Stimulated activated CD4-positive, alpha-beta T cell treated with anti-CD3 and anti-CD28 coated beads, Interleukin-2, amount 100 ng/mL, for 48 hours (primary cell): ENCODE data around the gene FUT1.
"Not testable (repeated sequence)": the region's sequence is repeated elsewhere in the genome, so short reads cannot be mapped to it uniquely, and the experiment has no call there.

ENCODE experiments used
- DNase-seq, 2 donors: peaks; one replicate each; pipeline ENCODE4 v3.0.0-alpha.2; 2020

Gene FUT1

DNA sequence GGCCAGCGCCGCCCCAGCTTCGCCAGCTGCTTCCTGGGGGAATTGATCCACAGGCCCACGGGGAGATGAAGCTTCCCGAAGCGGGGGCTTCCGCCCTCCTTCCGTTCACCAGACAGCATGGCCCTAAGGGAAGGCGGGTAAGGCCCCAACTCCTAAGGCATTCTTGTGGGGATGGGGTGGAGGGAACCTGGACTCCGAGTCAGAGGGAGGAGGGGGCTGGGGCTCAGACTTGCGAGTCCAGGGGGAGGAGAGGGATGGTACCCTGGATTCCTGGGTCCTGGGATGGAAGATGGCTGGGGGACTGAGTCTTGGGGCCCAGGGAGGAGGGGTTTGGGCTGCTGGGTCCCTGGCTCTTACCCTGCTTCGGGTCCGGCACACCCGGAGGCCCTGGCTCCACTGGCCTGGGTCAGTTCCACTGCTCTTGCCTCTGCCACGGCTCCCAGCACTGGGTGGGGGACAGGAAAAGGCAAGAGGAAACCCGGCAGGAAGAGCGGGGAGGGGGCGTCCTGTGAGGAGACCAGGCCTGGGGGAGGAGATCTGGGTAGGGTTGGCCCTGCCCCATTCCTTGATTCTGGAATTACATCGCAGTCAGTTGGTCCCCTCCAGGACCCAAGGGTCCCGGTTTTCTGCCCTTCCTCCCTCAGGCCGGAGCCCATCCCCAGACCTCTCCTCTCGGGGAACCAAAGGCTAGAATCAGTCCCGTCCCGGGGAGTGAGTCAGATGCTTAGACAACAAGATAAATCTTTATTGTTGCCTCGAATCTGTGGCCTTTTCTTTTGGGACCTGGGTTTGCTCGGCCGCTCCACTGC is 12.1 kb downstream of the FUT1 start, which contains the start of gene RASIP1:
Gene RASIP1 (minus strand): TSS at position 447 of the 809 bp plus-strand sequence. CDS start 328 bp downstream, at position 119.
- DNase-seq: no peak

- no peak for DNase-seq
Observed at GRCh38 chr19:48739404-48740163, 12.9 kb downstream of the FUT1 start.

DNA sequence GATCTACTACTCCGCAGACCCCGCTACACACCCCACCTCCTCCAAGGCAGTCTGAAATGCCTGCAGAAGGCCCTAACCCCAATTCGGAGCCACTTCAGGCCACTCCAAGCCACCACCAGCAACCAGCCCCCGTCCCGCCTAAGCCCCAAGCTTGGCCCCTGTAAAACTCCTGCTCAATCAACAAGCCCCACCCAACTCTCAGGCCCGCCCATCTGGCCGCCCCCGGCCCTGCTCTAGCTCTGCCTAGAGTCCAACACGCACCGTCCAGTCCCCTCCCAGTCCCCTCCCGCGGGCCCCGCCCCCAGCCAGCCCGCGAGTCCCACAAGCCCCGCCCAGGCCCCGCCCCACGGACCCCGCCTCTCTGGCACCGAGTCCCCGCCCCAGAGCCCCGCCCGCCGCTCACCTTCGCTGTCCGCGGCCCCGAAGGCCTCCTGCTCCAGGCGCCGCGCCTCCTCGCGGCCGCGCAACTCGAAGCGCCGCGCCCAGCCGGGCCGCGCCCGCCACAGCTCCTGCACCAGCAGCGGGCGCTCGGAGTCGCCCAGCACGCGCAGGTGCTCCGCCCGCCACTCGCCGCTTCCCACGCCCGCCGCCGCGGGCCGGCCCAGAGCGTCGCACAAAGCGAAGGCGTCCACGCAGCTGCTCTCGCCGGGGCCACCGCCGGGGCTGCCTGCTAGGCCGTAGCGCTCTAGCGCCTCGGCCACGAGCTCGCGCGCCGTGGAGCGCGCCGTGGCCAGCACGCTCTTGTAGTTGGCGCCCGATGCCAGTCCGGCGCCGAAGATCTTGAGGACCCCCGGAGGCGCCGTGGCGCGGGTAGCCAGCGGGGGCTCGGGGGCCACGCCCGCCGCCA is 13.7 kb downstream of the FUT1 start:
- DNase-seq: peak; percentile 95 to 99

- no peak for DNase-seq
Observed at GRCh38 chr19:48737360-48737998, 15.0 kb downstream of the FUT1 start.

GRCh38 chr19:48735031-48735615 is 17.3 kb downstream of the FUT1 start:
- no peak for DNase-seq

DNA sequence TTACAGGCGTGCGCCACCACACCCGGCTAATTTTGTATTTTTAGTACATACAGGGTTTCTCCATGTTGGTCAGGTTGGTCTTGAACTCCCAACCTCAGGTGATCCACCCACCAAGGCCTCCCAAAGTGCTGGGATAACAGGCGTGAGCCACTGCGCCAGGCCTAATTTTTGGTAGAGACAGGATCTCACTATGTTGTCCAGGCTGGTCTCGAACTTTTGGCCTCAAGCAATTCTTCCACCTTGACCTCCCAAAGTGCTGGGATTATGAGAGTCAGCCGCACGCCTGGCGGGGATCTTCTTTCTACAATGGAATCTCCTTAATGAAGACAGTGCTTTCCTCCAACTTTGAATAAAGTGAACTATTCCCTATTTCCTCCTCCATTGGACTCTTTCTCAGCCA is 17.8 kb downstream of the FUT1 start:
- no peak for DNase-seq

- no peak for DNase-seq
Observed at GRCh38 chr19:48731452-48731851, 21.0 kb downstream of the FUT1 start.

- DNase-seq: no peak
Observed at GRCh38 chr19:48728911-48729664, 23.4 kb downstream of the FUT1 start.

DNA sequence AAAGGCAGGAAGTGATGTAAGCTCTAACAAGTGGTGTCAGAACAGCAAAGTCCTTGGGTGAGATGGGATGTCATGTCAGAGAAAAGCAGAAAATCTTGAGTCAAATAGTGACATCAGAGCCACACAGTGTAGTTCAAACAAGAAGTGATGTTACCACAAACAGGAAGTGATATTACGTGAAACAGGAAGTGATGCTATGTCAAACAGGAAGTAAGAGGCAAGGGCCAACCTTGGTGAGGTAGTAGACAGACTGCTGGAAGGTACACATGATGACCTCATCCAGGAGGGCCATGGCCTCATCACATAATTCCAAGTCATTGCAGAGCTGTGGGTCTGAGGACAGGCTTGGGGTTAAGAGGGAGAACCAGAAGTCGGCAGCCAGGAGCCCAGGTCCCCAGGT is 25.9 kb downstream of the FUT1 start:
- DNase-seq: no peak

DNA sequence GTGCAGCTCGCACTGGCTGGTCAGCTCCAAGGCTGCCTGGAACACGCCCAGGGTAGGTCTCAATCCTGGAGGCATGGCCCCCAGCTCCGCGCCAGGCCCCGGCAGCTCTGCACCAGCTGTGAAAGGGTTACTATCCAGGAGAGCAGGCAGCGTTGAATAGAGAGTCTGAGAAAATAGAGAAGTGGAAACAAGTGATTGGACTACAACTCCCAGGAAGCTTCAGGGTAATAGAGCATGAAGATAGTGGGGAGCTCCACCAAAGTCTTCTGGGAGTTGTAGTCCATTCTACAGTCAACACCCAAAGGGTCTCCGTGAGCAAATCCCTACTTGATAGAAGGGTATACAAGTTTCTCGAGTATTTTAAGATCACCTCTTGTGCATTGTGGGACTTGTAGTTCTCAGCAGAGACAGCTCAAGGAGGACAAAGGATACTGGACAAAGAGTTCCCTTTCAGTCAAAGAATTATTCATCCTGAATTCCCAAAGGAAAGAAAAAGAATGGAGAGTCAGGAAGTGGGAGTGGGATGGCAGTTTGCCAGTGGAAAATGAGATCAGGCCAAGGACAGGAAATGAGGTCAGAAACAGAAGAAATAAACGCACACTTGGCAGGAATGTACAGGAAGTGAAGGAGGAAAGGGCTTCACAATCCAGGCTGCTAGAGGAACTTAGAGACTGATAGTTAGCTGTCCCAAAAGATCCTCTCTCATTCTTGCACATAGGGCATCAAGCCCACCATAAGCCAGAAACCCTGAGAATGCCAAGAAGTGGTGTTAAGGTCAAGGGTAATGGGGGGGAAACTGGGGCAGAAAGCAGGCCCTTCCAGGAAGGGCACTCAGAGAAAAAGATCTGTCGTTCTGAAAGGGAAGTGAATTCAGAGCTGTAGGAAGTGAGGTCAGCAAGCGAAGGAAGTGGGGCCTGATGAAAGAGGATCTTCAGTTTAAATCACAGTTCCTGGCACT is 27.4 kb downstream of the FUT1 start:
- DNase-seq: no peak

GRCh38 chr19:48722196-48722708 is 30.2 kb downstream of the FUT1 start:
- DNase-seq: no peak

GRCh38 chr19:48720613-48721296 is 31.7 kb downstream of the FUT1 start:
- peak; percentile 82 to 86 for DNase-seq

- DNase-seq: no peak
Observed at GRCh38 chr19:48720251-48720612, 32.2 kb downstream of the FUT1 start.

DNA sequence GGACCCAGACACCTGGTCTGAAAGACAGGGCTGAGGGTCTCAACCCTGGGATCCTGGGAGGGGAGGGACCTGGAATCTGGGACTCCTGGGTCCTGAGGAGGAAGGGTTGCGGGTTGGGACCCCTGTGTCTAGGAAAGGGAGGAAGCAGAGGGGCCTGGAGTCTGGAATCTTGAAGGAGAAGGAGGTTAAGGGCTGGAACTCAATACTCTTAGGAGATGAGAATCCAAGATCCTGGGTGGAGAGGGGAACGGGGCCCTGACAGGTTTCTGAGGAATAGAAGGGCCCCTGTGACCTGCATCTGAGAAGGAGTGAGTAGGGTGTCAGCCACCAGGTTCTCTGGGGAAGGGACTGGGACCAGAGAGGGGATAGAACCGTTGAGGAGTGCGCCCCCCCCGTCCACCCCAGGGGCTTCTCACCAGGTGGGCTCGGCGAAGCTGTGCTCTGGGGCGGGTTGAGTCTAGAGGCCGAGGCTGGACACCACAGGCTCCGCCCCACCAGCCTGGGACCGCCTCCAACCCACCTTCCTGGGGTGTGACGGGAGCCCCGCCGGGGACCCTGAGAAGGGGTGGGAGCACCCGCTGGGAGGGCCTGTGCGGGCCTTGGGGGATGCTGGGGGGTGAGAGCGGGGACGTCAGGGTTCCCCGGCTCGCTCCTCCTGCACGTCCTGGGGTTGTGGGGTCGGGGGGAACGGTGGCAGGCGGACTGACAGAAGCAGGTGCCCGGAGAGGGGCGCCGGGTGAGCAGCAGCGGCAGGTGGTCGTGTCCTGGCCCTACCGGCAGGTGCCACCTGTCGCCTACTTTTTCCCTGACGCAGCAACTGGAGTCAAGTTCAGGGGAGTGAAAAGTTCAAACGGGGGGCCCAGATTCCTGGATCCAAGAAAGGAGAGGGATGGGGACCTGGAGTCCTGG is 32.9 kb downstream of the FUT1 start, which contains the start of gene MAMSTR:
Gene MAMSTR (minus strand): TSS at position 463 of the 909 bp plus-strand sequence. CDS start 694 bp downstream, outside the sequence.
- no peak for DNase-seq

DNA sequence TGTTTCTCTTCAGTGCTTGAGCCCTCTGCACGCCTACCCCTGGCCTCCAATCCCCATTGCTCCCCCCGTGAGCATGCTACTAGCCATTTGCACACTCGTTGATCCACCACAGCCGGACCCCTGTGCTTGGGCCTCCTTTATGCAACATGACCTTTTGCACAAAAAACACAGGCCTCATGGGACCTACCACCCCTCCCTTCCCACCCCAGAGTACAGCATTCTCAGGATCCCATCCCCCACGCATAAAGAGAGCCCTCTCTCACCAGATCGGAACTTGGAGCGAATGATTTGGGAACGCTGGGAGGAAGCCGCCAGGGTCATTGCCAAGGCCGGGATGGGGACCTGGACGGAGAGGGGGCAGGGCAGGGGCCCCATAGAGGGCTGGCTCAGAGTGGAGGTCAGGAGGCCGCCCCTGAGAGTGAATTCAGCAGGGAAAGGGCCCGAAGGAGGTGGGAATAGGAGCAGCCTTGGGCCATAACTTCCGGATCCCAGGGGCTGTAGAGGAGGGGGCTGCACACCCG is 33.7 kb downstream of the FUT1 start:
- no peak for DNase-seq

DNA sequence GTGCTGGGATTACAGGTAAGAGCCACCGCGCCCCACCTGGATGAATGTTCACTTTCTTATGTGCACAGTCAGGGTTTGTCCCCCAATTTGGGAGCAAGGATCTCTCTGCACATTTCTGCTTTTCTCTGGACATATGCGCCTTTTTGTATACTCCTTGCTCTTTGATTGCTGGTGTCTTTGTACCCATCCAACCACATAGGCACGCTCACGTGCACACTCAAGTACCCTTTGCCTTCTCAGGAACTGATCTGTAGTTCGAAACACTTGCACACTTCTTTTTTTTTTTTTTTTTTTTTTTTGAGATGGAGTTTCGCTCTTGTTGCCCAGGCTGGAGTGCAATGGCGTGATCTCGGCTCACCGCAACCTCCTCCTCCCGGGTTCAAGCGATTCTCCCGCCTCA is 34.3 kb downstream of the FUT1 start:
- not testable (repeated sequence) for DNase-seq

DNA sequence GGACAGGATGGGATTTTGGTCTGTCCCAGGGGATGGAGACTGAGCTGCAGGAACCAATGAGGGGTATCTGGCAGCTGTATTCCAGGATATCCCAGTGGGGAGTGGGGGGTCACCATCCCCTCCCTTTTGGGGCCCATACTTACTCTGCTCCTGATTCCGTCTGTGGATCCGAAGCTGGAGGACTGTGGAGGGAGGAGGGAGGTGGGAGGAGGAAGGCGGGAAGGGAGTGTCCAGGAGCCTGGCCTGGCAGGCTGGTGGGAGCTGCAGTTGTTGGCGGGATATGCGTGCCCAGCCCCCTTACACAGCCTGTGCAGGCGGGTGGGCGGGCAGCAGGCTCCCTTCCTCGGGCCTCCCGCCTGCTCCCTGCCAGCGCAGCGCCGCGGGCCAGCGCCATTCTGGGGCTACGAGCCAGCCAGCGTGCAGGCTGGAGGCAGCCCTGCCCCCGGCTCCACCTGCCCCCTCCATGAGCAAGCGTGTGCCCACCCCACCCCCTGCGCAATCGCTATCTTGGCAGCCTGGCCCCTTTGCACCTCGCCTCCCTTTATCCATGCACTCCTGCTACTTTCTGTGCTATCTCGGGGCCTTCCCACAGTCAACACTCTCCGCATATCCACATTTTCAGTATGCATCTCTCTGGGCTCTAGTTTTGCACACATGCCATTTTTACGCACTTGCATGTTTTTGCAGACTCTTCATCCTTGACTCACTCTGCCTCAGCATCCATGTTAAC is 35.7 kb downstream of the FUT1 start:
- no peak for DNase-seq
